H1 (cell line): ENCODE results near the gene NREP. TPM values are rescaled to one million over a fixed set of nuclear protein-coding genes. Genes with fewer than 3 reads are reported as not detected.

Experiments
- CTCF ChIA-PET: fragments of 300-600 bp; sonication (Branson Sonifier 250); formaldehyde crosslinking; loops from one replicate; lab custom pipeline; 2021; ENCODE audit not compliant: partially characterized antibody; lab: Charles Lee
- POLR2A ChIA-PET: fragments of 300-600 bp; sonication (Branson Sonifier 250); formaldehyde crosslinking; loops from one replicate; lab custom pipeline; 2021; ENCODE audit warnings: inconsistent platforms; ENCODE audit not compliant: partially characterized antibody; lab: Charles Lee
- DNase-seq, 2 experiments: peaks; one replicate each; pipeline versions ENCODE4 v3.0.0 to v3.0.0-alpha.2; 2010 to 2022; ENCODE audit warnings: low spot score in 2 of 2, low read depth in 1 of 2, mixed read lengths in 1 of 2
- FAIRE-seq: peaks from 2 replicates; lab custom pipeline; 2011; peaks lifted over from hg19 to GRCh38; lab: Jason Lieb, UNC
- H2AFZ ChIP-seq: 2 replicates; pipeline ENCODE4 v1.8.1; 2012; ENCODE audit warnings: low read length, inconsistent platforms
- H2AK5ac ChIP-seq: 2 replicates; pipeline ENCODE4 v1.6.1; 2013; ENCODE audit warnings: low read depth, low read length
- H2BK120ac ChIP-seq: replicated peaks from 2 replicates; pipeline ENCODE3; 2013; ENCODE audit warnings: low read depth, low read length, inconsistent platforms
- H2BK12ac ChIP-seq: 2 replicates; pipeline ENCODE4 v1.6.1; 2013; ENCODE audit warnings: low read depth, low read length
- H2BK15ac ChIP-seq: 2 replicates; pipeline ENCODE4 v1.6.1; 2013; ENCODE audit warnings: low read length
- H2BK20ac ChIP-seq: 2 replicates; pipeline ENCODE4 v1.6.1; 2013; ENCODE audit warnings: low read length
- H2BK5ac ChIP-seq: 2 replicates; pipeline ENCODE4 v1.6.1; 2013; ENCODE audit warnings: low read depth, low read length
- H3K14ac ChIP-seq: 2 replicates; pipeline ENCODE4 v1.6.1; 2013; ENCODE audit warnings: inconsistent platforms; ENCODE audit not compliant: insufficient read length
- H3K18ac ChIP-seq: 2 replicates; pipeline ENCODE4 v1.6.1; 2013; ENCODE audit warnings: low read length; ENCODE audit errors: extremely low read depth
- H3K23ac ChIP-seq: 2 replicates; pipeline ENCODE4 v1.6.1; 2013; ENCODE audit warnings: inconsistent platforms; ENCODE audit not compliant: insufficient read length
- H3K23me2 ChIP-seq: 2 replicates; pipeline ENCODE4 v1.6.1; 2013; ENCODE audit warnings: low read depth, low read length
- H3K27ac ChIP-seq: 2 replicates; pipeline ENCODE4 v1.6.1; 2011; ENCODE audit warnings: low read depth, low read length, inconsistent platforms
- H3K27me3 ChIP-seq, 4 experiments: replicated peaks in 1 of 4; 1 replicate in 1 of 4; 2 replicates in 3 of 4; pipeline versions ENCODE4 v1.6.1 to v1.8.1; 2011 to 2013; ENCODE audit warnings: low read length in 3 of 4, mild to moderate bottlenecking in 3 of 4, inconsistent platforms in 2 of 4, mixed read lengths in 2 of 4, moderate library complexity in 1 of 4; ENCODE audit not compliant: control insufficient read depth in 3 of 4, insufficient read depth in 3 of 4; ENCODE audit errors: extremely low read depth in 1 of 4
- H3K36me3 ChIP-seq, 4 experiments: 2 replicates each; pipeline versions ENCODE4 v1.6.1 to v1.8.1; 2011 to 2013; ENCODE audit warnings: mild to moderate bottlenecking in 4 of 4, low read length in 3 of 4, moderate library complexity in 2 of 4, control low read depth in 1 of 4, inconsistent platforms in 1 of 4; ENCODE audit not compliant: insufficient read depth in 4 of 4, control insufficient read depth in 2 of 4
- H3K4ac ChIP-seq: replicated peaks from 2 replicates; pipeline ENCODE3; 2013; ENCODE audit warnings: low read length, low read depth, mixed read lengths, inconsistent platforms; ENCODE audit not compliant: insufficient read length
- H3K4me1 ChIP-seq, 4 experiments: replicated peaks in 1 of 4; 1 replicate in 1 of 4; 2 replicates in 3 of 4; pipeline versions ENCODE4 v1.6.1 to v1.8.1; 2011 to 2013; ENCODE audit warnings: low read length in 3 of 4, inconsistent platforms in 2 of 4, mixed read lengths in 1 of 4; ENCODE audit not compliant: insufficient read depth in 4 of 4, control insufficient read depth in 3 of 4
- H3K4me2 ChIP-seq, 2 experiments: 2 replicates each; pipeline versions ENCODE4 v1.6.1 to v1.8.1; 2011 to 2013; ENCODE audit warnings: low read depth in 2 of 2, low read length in 2 of 2, control low read depth in 1 of 2, inconsistent platforms in 1 of 2, mild to moderate bottlenecking in 1 of 2; ENCODE audit not compliant: insufficient read depth in 1 of 2
- H3K4me3 ChIP-seq, 4 experiments: fragments of 200-600, 300-600 bp in 1 of 4; sonication (generic), shearing (Covaris generic), sonication (Bioruptor Twin) in 1 of 4; 2 replicates each; pipeline versions ENCODE4 v1.5.1 to v1.8.1; 2011 to 2016; ENCODE audit warnings: low read length in 4 of 4, low read depth in 3 of 4, control low read depth in 2 of 4, inconsistent platforms in 2 of 4, mild to moderate bottlenecking in 2 of 4, mixed read lengths in 1 of 4, moderate library complexity in 1 of 4; ENCODE audit not compliant: insufficient read depth in 2 of 4; ENCODE audit errors: extremely low read depth in 1 of 4
- H3K56ac ChIP-seq: replicated peaks from 2 replicates; pipeline ENCODE3; 2013; ENCODE audit warnings: low read depth, mild to moderate bottlenecking, mixed read lengths, low read length, inconsistent platforms; ENCODE audit not compliant: insufficient read length
- H3K79me1 ChIP-seq: 2 replicates; pipeline ENCODE4 v1.6.1; 2013; ENCODE audit warnings: low read depth, low read length, control low read depth
- H3K79me2 ChIP-seq, 2 experiments: 2 replicates each; pipeline versions ENCODE4 v1.6.1 to v1.8.1; 2012 to 2013; ENCODE audit warnings: low read length in 2 of 2, mild to moderate bottlenecking in 2 of 2, inconsistent platforms in 1 of 2; ENCODE audit not compliant: insufficient read depth in 2 of 2, control insufficient read depth in 1 of 2
- H3K9ac ChIP-seq, 4 experiments: replicated peaks in 1 of 4; 1 replicate in 1 of 4; 2 replicates in 3 of 4; pipeline versions ENCODE4 v1.6.1 to v1.8.1; 2011 to 2013; ENCODE audit warnings: low read depth in 3 of 4, low read length in 3 of 4, control low read depth in 2 of 4, mild to moderate bottlenecking in 2 of 4, moderate library complexity in 2 of 4, inconsistent platforms in 1 of 4; ENCODE audit errors: extremely low read depth in 1 of 4
- H3K9me3 ChIP-seq, 2 experiments: 2 replicates each; pipeline versions ENCODE4 v1.6.1 to v1.8.1; 2012 to 2013; ENCODE audit warnings: mild to moderate bottlenecking in 2 of 2, moderate library complexity in 2 of 2, control low read depth in 1 of 2, inconsistent platforms in 1 of 2, low read depth in 1 of 2, low read length in 1 of 2, mixed read lengths in 1 of 2; ENCODE audit not compliant: insufficient read depth in 2 of 2
- H4K20me1 ChIP-seq, 2 experiments: replicated peaks in 1 of 2; 2 replicates each; pipeline versions ENCODE3 to v1.8.1; 2011 to 2013; ENCODE audit warnings: inconsistent platforms in 2 of 2, low read length in 2 of 2, mild to moderate bottlenecking in 1 of 2; ENCODE audit not compliant: insufficient read depth in 2 of 2, control insufficient read depth in 1 of 2
- H4K5ac ChIP-seq: 2 replicates; pipeline ENCODE4 v1.6.1; 2013; ENCODE audit warnings: low read length, low read depth, mixed read lengths, inconsistent platforms; ENCODE audit not compliant: insufficient read length
- H4K8ac ChIP-seq: 2 replicates; pipeline ENCODE4 v1.8.0; 2013; ENCODE audit warnings: mild to moderate bottlenecking, moderate library complexity, low read length, inconsistent platforms; ENCODE audit not compliant: insufficient read depth; ENCODE audit errors: extremely low read depth
- H4K91ac ChIP-seq: replicated peaks from 2 replicates; pipeline ENCODE3; 2013; ENCODE audit warnings: low read length, mixed read lengths, inconsistent platforms; ENCODE audit not compliant: insufficient read length
- CREB1 ChIP-seq: IDR thresholded peaks from 2 replicates; pipeline ENCODE4 v1.6.1; 2012; ENCODE audit warnings: inconsistent platforms
- EGR1 ChIP-seq: IDR thresholded peaks from 2 replicates; pipeline ENCODE4 v1.6.1; 2011; ENCODE audit warnings: low read depth, low read length, borderline replicate concordance
- SIX5 ChIP-seq: IDR thresholded peaks from 2 replicates; pipeline ENCODE4 v1.6.1; 2011; ENCODE audit warnings: mild to moderate bottlenecking, low read depth, low read length
- SRF ChIP-seq: IDR thresholded peaks from 2 replicates; pipeline ENCODE4 v1.6.1; 2011; ENCODE audit warnings: mild to moderate bottlenecking, low read depth, low read length, moderate library complexity
- SUZ12 ChIP-seq: fragments of 200-600 bp; sonication (generic); IDR thresholded peaks from 2 replicates; pipeline ENCODE4 v1.6.1; 2012; ENCODE audit warnings: mild to moderate bottlenecking, inconsistent platforms, low read length, moderate library complexity, mixed read lengths
- TCF12 ChIP-seq: IDR thresholded peaks from 2 replicates; pipeline ENCODE4 v1.6.1; 2011; ENCODE audit warnings: low read depth, mild to moderate bottlenecking, low read length
- WGBS, 2 experiments: shearing (Covaris generic) in 1 of 2; methylation state at CpG; one replicate each; pipeline versions ENCODE4 v1.1.6 to v1.1.7; 2013 to 2015; ENCODE audit warnings: low lambda C conversion rate in 2 of 2, mixed read lengths in 2 of 2, inconsistent platforms in 1 of 2, low coverage in 1 of 2, missing lambda C conversion rate in 1 of 2; ENCODE audit not compliant: insufficient replicate concordance in 2 of 2, insufficient coverage in 1 of 2, insufficient read length in 1 of 2; ENCODE audit errors: extremely low coverage in 1 of 2, missing lambda C conversion rate in 1 of 2; 5-methylcytosine and 5-hydroxymethylcytosine counted together
- polyA plus RNA-seq, 7 experiments: library from polyadenylated mRNA; depleted of rRNA in 3 of 7; stranded (reverse) in 5 of 7; unstranded in 2 of 7; fragments of >200 nt in 5 of 7; fragments of 200-250 nt in 2 of 7; gene quantifications; 1 replicate in 5 of 7; 2 replicates in 1 of 7; 4 replicates in 1 of 7; pipeline versions ENCODE4 v1.2.1 to v1.2.3, GENCODE V29; 2011 to 2013; ENCODE audit warnings: missing spikeins in 2 of 7, mixed read lengths in 2 of 7
- total RNA-seq: library from RNA; stranded (reverse); fragmentation: NEBNext Ultra II Directional; extraction: Animal tissue kit (Norgen Biotek cat#: 25700); gene quantifications from 2 replicates; pipeline ENCODE4 v1.2.1, GENCODE V29; 2021

Gene NREP
- total and polyA plus RNA-seq, 2 of the 8 experiments (the other 6 are each of a cell fraction or from before 2014, with no cell fraction given), result 254 to 301 TPM

- POLR2A ChIA-PET, result no interaction called here
- WGBS, 2 experiments, result 91% methylated on average over 6 of the region's 6 CpGs; no CpG with 5 or more reads in 1 of the 2 experiments
These were observed 57.0 kb downstream of the NREP start for GRCh38 chr5:111699976-111700375.

More at GRCh38 chr5:111699976-111700375, 57.0 kb downstream of the NREP start:
- H3K18ac ChIP-seq, result no peak overlapping the region
- no peaks in the 10 kb centered on the region for H3K79me1 ChIP-seq
- CTCF ChIA-PET, result interaction anchor here (1.2 to 3.0 kb wide), 4 partner anchors 15 to 446 kb away, joined by 3 to 23 read pairs (median 8); no protein-coding TSS in a partner anchor
- no peaks in the 10 kb centered on the region for H3K79me2 ChIP-seq
- FAIRE-seq (no peak), DNase-seq (no peak)
- H3K9me3 ChIP-seq, result no peaks in the 10 kb centered on the region
- H3K4me2 ChIP-seq, result no peak overlapping the region
- H4K8ac ChIP-seq, result no peak overlapping the region
- H3K9ac ChIP-seq, result no peak overlapping the region
- no peak overlapping the region for H3K4ac ChIP-seq
- H4K20me1 ChIP-seq, result no peaks in the 10 kb centered on the region
- no peak overlapping the region for H4K5ac ChIP-seq
- H2BK120ac ChIP-seq, result no peak overlapping the region
- H2BK15ac ChIP-seq, result no peak overlapping the region
- H3K36me3 ChIP-seq, result no peaks in the 10 kb centered on the region
- no peak overlapping the region for H3K56ac ChIP-seq
- no peak overlapping the region for H3K27ac ChIP-seq
- H2BK20ac ChIP-seq, result no peak overlapping the region
- H3K14ac ChIP-seq, result no peak overlapping the region
- H3K4me3 ChIP-seq, result no peak overlapping the region
- no peak overlapping the region for H3K23ac ChIP-seq
- H3K27me3 ChIP-seq, result no peaks in the 10 kb centered on the region
- no peak for TF ChIP-seq SRF
- no peak for TF ChIP-seq CREB1
- TF ChIP-seq SUZ12, result no peak
- no peak for TF ChIP-seq EGR1
- TF ChIP-seq TCF12, result no peak
- no peak for TF ChIP-seq SIX5
- no peaks in the 10 kb centered on the region; the same call in 1 of the 2 replicates for H3K23me2 ChIP-seq
- H3K4me1 ChIP-seq, result peaks cover 0 to 3% (median 0%) of the 10 kb centered on the region in 4 experiments; a peak in 1 of 7 replicates
- H2BK12ac ChIP-seq, result no peak overlapping the region
- no peak overlapping the region for H2AFZ ChIP-seq
- no peak overlapping the region for H2BK5ac ChIP-seq
- no peak overlapping the region for H4K91ac ChIP-seq
- H2AK5ac ChIP-seq, result no peak overlapping the region
